ENCODE data around the gene SLC30A7.
"Not testable (repeated sequence)": the region's sequence is repeated elsewhere in the genome, so short reads cannot be mapped to it uniquely, and the experiment has no call there.

SLC30A7 gene, protein sequence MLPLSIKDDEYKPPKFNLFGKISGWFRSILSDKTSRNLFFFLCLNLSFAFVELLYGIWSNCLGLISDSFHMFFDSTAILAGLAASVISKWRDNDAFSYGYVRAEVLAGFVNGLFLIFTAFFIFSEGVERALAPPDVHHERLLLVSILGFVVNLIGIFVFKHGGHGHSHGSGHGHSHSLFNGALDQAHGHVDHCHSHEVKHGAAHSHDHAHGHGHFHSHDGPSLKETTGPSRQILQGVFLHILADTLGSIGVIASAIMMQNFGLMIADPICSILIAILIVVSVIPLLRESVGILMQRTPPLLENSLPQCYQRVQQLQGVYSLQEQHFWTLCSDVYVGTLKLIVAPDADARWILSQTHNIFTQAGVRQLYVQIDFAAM

DNA sequence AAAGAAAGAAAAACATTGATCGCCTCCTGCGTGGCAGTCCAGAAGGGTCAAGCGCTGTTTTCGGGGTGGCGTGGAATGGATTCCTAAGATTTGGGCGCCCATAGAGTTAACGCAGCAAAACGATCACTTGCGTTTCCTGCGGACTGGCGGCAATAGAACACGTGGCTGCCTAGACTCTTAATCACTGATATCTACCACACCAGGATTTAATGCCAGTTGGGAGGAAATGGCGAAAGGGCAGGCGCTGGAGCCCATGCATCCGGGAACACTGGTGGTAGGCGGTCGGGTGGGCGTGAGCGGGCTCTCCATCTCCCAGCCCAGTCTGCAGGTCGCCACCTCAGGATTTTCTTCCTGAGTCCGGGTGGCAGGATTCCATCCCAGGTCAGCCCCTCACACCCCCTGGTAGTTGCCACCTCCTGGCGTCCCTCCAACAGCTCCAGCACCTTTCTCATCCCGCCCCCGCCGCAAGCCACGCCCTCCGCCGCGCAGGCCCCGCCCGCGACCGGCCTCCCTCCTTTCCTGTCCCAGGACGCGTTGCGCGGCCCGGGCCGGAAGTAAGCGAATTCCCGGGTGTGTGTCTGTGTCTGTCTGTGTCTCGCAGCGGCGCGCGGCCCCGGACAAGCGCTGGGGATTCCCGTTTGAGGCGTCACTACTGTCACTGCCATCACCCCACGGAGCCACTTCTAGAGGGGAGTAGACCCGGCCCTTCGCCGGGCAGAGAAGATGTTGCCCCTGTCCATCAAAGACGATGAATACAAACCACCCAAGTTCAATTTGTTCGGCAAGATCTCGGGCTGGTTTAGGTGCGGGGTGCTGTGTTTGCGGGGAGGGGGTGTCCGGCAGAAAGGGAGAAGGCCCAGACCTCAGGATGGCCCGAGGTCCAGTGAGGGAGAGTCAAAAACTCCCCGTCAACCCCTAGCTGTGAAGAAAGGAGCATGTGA, at the start of gene SLC30A7:
Gene SLC30A7 (plus strand): TSS at position 551 of the 941 bp plus-strand sequence. CDS start 173 bp downstream, at position 724.
- DNase-seq, result peak; percentile 98

- DNase-seq, result no peak
These were observed 48.4 kb upstream of the SLC30A7 start for GRCh38 chr1:100847361-100848082.

- no peak for DNase-seq
These were observed 44.2 kb upstream of the SLC30A7 start for GRCh38 chr1:100851726-100852125.

DNA sequence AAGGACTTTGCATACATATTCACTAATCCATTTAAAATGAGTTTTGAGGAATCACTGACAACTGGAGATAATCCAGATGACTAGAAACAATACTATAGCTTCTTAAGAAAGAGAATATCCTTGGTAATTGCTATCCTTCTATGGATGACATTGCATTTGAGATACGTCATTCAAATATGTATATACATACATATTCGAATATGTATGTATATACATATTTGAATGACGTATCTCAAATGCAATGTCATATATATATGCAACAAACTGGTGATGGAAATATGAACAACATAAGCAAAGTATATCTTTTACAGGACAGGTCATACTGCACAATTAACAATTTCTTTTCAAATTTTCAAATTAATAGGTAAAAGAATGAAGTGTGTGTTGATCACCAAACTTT, 42.9 kb upstream of the SLC30A7 start:
- DNase-seq, result no peak

- DNase-seq, result not testable (repeated sequence)
These were observed 40.8 kb upstream of the SLC30A7 start for GRCh38 chr1:100855116-100855515.

DNA sequence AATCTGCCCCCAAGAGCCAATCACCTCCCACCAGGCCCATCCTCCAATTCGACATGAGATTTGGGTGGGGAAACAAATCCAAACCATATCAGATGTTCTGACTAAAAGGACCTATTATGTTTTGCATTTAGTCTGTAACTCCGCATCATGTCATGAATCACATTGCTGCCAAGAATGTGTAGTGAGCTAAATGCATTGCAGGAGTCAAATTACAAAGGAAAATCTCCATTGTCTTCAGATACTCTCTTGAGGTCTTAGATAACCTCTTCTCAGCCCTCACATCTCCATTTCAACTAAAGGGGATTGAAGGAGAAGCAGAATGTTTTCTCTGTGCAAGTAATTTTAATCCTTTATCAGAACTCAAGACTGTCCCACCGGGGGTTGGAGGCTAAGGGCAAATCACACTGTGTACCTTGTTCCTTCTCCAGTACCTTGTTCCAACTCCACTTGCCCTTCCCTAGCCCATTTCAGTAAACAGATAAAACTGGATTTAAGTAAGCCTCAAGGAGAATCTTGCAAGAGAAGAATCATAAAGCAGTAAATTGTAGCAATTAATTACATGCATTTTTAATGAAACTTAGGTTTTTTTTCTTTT, 35.4 kb upstream of the SLC30A7 start:
- DNase-seq, result no peak

GRCh38 chr1:100861379-100861778, 34.5 kb upstream of the SLC30A7 start:
- no peak for DNase-seq

DNA sequence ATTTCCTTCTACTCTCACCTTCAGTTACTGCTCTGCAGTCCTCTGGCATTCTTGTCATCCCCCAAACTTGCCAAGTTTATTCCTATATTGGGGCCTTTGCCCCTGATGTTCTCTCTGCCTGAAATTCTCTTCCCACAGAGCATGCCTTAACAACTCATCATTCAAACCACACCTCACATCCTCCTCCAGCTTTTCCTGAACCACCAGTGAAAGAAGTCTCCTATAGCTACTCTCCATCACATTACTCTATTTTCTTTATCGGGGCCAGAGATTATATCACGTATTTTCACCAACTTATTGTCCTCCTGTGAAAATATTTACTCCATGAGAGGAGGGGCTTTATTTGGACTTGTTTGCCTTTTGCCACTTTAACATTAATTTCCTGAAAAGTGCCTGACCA, 33.3 kb upstream of the SLC30A7 start:
- DNase-seq, result no peak

- DNase-seq, result no peak
These were observed 29.6 kb upstream of the SLC30A7 start for GRCh38 chr1:100866041-100866900.

- no peak for DNase-seq
These were observed 29.0 kb upstream of the SLC30A7 start for GRCh38 chr1:100866901-100867206.

GRCh38 chr1:100868364-100868995, 27.4 kb upstream of the SLC30A7 start:
- no peak for DNase-seq

GRCh38 chr1:100869996-100870395, 25.9 kb upstream of the SLC30A7 start:
- no peak for DNase-seq

GRCh38 chr1:100874433-100874832, 21.5 kb upstream of the SLC30A7 start:
- no peak for DNase-seq

GRCh38 chr1:100875228-100875627, 20.7 kb upstream of the SLC30A7 start:
- no peak for DNase-seq

GRCh38 chr1:100876291-100876690, 19.6 kb upstream of the SLC30A7 start:
- no peak for DNase-seq

- no peak for DNase-seq
These were observed 16.5 kb upstream of the SLC30A7 start for GRCh38 chr1:100879422-100879821.

DNA sequence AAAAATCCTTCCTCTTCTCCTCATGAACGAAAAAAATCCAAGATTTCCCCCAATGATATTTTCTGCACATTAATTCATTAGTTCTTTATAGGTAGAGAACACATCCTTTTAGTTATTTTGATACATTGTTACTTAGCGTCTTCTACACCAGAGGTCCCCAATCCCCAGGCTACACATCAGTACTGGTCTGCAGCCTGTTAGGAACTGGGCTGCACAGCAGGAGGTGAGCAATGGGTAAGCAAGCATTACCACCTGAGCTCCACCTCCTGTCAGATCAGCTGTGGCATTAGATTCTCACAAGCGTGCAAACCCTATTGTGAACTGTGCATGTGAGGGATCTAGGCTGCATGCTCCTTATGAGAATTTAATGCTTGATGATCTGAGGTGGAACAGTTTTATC, 14.2 kb upstream of the SLC30A7 start:
- no peak for DNase-seq

GRCh38 chr1:100882698-100883097, 13.2 kb upstream of the SLC30A7 start:
- no peak for DNase-seq

GRCh38 chr1:100883963-100884362, 11.9 kb upstream of the SLC30A7 start:
- no peak for DNase-seq

GRCh38 chr1:100889007-100889406, 6.9 kb upstream of the SLC30A7 start:
- not testable (repeated sequence) for DNase-seq

- not testable (repeated sequence) for DNase-seq
These were observed 5.9 kb upstream of the SLC30A7 start for GRCh38 chr1:100889869-100890482.
